OCI-LY1 (cell line): ENCODE measurements around the gene FCRL5.

ENCODE experiments used
- EZH2 ChIP-seq: fragments of 200-600 bp; sonication (generic), shearing (Covaris generic); IDR thresholded peaks from 2 replicates; pipeline ENCODE4 v1.8.0; 2017; ENCODE audit warnings: borderline replicate concordance, mixed run types, mild to moderate bottlenecking, antibody characterized with exemption, low read length, moderate library complexity, mixed read lengths
- TF ChIP-seq, protein P1 (sequence below): fragments of 200-600 bp; sonication (generic), shearing (Covaris generic); IDR thresholded peaks from 2 replicates; pipeline ENCODE4 v1.5.1; 2017; ENCODE audit warnings: mild to moderate bottlenecking, antibody characterized with exemption, low read length, moderate library complexity, mixed read lengths

DNA sequence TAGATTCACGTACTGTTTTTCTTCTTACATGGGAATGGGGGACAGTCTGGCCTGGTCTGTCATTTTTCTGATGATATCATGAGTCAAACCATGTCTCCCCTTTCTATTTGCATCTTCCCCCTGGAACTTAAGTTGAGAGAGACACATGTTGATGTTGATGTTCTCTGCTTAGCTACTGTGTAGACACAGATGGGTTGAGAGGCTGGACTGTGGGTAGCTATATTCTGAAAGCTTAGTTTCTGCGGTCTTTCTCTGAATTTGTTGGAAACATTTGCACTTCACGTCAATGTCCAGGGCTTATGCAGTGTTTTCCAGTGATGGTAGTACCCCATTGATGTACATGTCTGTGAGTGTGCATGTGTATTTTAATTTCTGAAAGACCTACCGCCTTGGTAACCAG lies 58.2 kb downstream of the FCRL5 start:
- TF ChIP-seq, protein P1, sequence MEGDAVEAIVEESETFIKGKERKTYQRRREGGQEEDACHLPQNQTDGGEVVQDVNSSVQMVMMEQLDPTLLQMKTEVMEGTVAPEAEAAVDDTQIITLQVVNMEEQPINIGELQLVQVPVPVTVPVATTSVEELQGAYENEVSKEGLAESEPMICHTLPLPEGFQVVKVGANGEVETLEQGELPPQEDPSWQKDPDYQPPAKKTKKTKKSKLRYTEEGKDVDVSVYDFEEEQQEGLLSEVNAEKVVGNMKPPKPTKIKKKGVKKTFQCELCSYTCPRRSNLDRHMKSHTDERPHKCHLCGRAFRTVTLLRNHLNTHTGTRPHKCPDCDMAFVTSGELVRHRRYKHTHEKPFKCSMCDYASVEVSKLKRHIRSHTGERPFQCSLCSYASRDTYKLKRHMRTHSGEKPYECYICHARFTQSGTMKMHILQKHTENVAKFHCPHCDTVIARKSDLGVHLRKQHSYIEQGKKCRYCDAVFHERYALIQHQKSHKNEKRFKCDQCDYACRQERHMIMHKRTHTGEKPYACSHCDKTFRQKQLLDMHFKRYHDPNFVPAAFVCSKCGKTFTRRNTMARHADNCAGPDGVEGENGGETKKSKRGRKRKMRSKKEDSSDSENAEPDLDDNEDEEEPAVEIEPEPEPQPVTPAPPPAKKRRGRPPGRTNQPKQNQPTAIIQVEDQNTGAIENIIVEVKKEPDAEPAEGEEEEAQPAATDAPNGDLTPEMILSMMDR, result no peak
- TF ChIP-seq EZH2, result no peak
